ENCODE measurements around the gene CDC42BPA.

GRCh38 chr1:226982451-226983177, 335.7 kb downstream of the CDC42BPA start:
- TF ChIP-seq POLR2AphosphoS5 (IDR thresholded peaks at IDR 0.05; ENCODE audit: insufficient read depth in 1 of 2, low read depth in 1 of 2) (no peak), CTCF (IDR thresholded peaks at IDR 0.05) (no peak)
